Measurements from ENCODE around the gene HCN4. TPM values are rescaled to one million over a fixed set of nuclear protein-coding genes. Genes with fewer than 3 reads are reported as not detected.

HCN4 gene
- total and polyA plus RNA-seq, 2 experiments from 2014 or later: 2.4 to 10.6 TPM

GRCh38 chr15:73362900-73363299 lies 5.9 kb downstream of the HCN4 start:
- Mint-ChIP-seq H3K4me1 (peaks cover 63% of the 10 kb centered on the region), H3K4me3 (no peak overlapping the region), H3K27ac (no peak overlapping the region), H3K27me3 (ENCODE audit: insufficient read depth, low read depth, poor library complexity) (peaks cover 24% of the 10 kb centered on the region), H3K36me3 (ENCODE audit: low read depth) (no peaks in the 10 kb centered on the region), H3K9me3 (no peaks in the 10 kb centered on the region)
- no peaks in the 10 kb centered on the region for H3K36me3 ChIP-seq (ENCODE audit: insufficient read depth)
- H3K4me2 ChIP-seq: peak overlapping the region; percentile 64; the same call in 1 of the 2 replicates
- H4K20me1 ChIP-seq (replicated peaks; ENCODE audit: insufficient read depth): peaks cover 22% of the 10 kb centered on the region
- peak; percentile 53 for ATAC-seq
- peaks cover 60% of the 10 kb centered on the region for H3K79me2 ChIP-seq (replicated peaks; ENCODE audit: insufficient read depth)
- no peak overlapping the region for H3K27ac ChIP-seq (ENCODE audit: low read depth)
- H3K4me1 ChIP-seq (ENCODE audit: insufficient read depth): peaks cover 28% of the 10 kb centered on the region
- no peaks in the 10 kb centered on the region for H3F3A ChIP-seq (replicated peaks; ENCODE audit: low read depth)
- H2AFZ ChIP-seq: no peak overlapping the region
- peak; percentile 63 for DNase-seq (ENCODE audit: low spot score)
- no peaks in the 10 kb centered on the region for H3K9me2 ChIP-seq (ENCODE audit: insufficient read depth)
- TF ChIP-seq NANOG (IDR thresholded peaks at IDR 0.05; ENCODE audit: borderline replicate concordance): no peak
- TF ChIP-seq ETS1 (IDR thresholded peaks at IDR 0.05): no peak
- TF ChIP-seq CTCF (conservative IDR thresholded peaks at IDR 0.05; ENCODE audit: low read depth in 2 of 2): no peak
- no peak for TF ChIP-seq REST (IDR thresholded peaks at IDR 0.05; ENCODE audit: unreplicated experiment)
- no peak for TF ChIP-seq EZH2phosphoT487 (IDR thresholded peaks at IDR 0.05; ENCODE audit: unreplicated experiment)
- TF ChIP-seq ZNF462 (CRISPR knock-in tag; IDR thresholded peaks at IDR 0.05): no peak
- peaks cover 15% of the 10 kb centered on the region for H3K27me3 ChIP-seq (ENCODE audit: insufficient read depth)
- 0 out of 2 replicates have a peak overlapping the region, but pooled peaks have one; percentile 9 for H3K4me3 ChIP-seq

Data from GM23338 (cell line).